ENCODE measurements around the gene PCCA.
"Not testable (repeated sequence)": the region's sequence is repeated elsewhere in the genome, so short reads cannot be mapped to it uniquely, and the experiment has no call there.

PCCA gene

GRCh38 chr13:100063906-100064305, 25.0 kb upstream of the PCCA start:
- no peak for TF ChIP-seq EZH2phosphoT487 (IDR thresholded peaks at IDR 0.05; ENCODE audit: low read depth)
- no peak for TF ChIP-seq CTCF (IDR thresholded peaks at IDR 0.05; ENCODE audit: low read depth, low read length)
- Histone ChIP-seq H3K79me2 (ENCODE audit: low read length) (no peaks in the 10 kb centered on the region), H2AFZ (ENCODE audit: low read depth, low read length) (no peak overlapping the region), H3K27me3 (ENCODE audit: low read depth, low read length) (no peaks in the 10 kb centered on the region), H3K4me1 (ENCODE audit: low read length) (no peaks in the 10 kb centered on the region), H4K20me1 (ENCODE audit: insufficient read depth, low read length) (no peaks in the 10 kb centered on the region), H3K27ac (ENCODE audit: low read length) (no peak overlapping the region), H3K9ac (ENCODE audit: low read length) (no peak overlapping the region), H3K9me3 (ENCODE audit: insufficient read depth, low read length) (no peaks in the 10 kb centered on the region), H3K4me3 (ENCODE audit: low read length) (no peak overlapping the region), H3K36me3 (replicated peaks; ENCODE audit: low read depth, low read length) (no peaks in the 10 kb centered on the region), H3K4me2 (ENCODE audit: low read length) (no peak overlapping the region)

GRCh38 chr13:100068133-100068931, 20.6 kb upstream of the PCCA start:
- no peaks in the 10 kb centered on the region for H4K20me1 ChIP-seq (ENCODE audit: insufficient read depth, low read length)
- H3K27ac ChIP-seq (ENCODE audit: low read length): no peak overlapping the region
- no peaks in the 10 kb centered on the region for H3K27me3 ChIP-seq (ENCODE audit: low read depth, low read length)
- H3K4me1 ChIP-seq (ENCODE audit: low read length): no peaks in the 10 kb centered on the region
- H2AFZ ChIP-seq (ENCODE audit: low read depth, low read length): no peak overlapping the region
- TF ChIP-seq EZH2phosphoT487 (IDR thresholded peaks at IDR 0.05; ENCODE audit: low read depth) (no peak), CTCF (IDR thresholded peaks at IDR 0.05; ENCODE audit: low read depth, low read length) (no peak)
- no peak overlapping the region for H3K9ac ChIP-seq (ENCODE audit: low read length)
- no peak overlapping the region for H3K4me2 ChIP-seq (ENCODE audit: low read length)
- no peaks in the 10 kb centered on the region for H3K9me3 ChIP-seq (ENCODE audit: insufficient read depth, low read length)
- no peaks in the 10 kb centered on the region for H3K79me2 ChIP-seq (ENCODE audit: low read length)
- H3K4me3 ChIP-seq (ENCODE audit: low read length): no peak overlapping the region
- H3K36me3 ChIP-seq (replicated peaks; ENCODE audit: low read depth, low read length): no peaks in the 10 kb centered on the region

- Histone ChIP-seq H3K4me1 (ENCODE audit: low read length) (no peaks in the 10 kb centered on the region), H3K79me2 (ENCODE audit: low read length) (no peaks in the 10 kb centered on the region), H3K27me3 (ENCODE audit: low read depth, low read length) (no peaks in the 10 kb centered on the region), H3K27ac (ENCODE audit: low read length) (no peak overlapping the region), H3K36me3 (replicated peaks; ENCODE audit: low read depth, low read length) (no peaks in the 10 kb centered on the region), H3K9ac (ENCODE audit: low read length) (no peak overlapping the region), H3K4me2 (ENCODE audit: low read length) (no peak overlapping the region), H2AFZ (ENCODE audit: low read depth, low read length) (no peak overlapping the region), H4K20me1 (ENCODE audit: insufficient read depth, low read length) (no peaks in the 10 kb centered on the region), H3K4me3 (ENCODE audit: low read length) (no peak overlapping the region), H3K9me3 (ENCODE audit: insufficient read depth, low read length) (no peaks in the 10 kb centered on the region)
- no peak for TF ChIP-seq EZH2phosphoT487 (IDR thresholded peaks at IDR 0.05; ENCODE audit: low read depth)
- no peak for TF ChIP-seq CTCF (IDR thresholded peaks at IDR 0.05; ENCODE audit: low read depth, low read length)
Observed at GRCh38 chr13:100069278-100069677, 19.6 kb upstream of the PCCA start.

- Histone ChIP-seq H3K4me2 (ENCODE audit: low read length) (no peak overlapping the region), H2AFZ (ENCODE audit: low read depth, low read length) (no peak overlapping the region), H3K27ac (ENCODE audit: low read length) (no peak overlapping the region), H3K27me3 (ENCODE audit: low read depth, low read length) (no peaks in the 10 kb centered on the region), H4K20me1 (ENCODE audit: insufficient read depth, low read length) (no peaks in the 10 kb centered on the region), H3K4me1 (ENCODE audit: low read length) (no peaks in the 10 kb centered on the region), H3K4me3 (ENCODE audit: low read length) (no peak overlapping the region), H3K9me3 (ENCODE audit: insufficient read depth, low read length) (no peaks in the 10 kb centered on the region), H3K36me3 (replicated peaks; ENCODE audit: low read depth, low read length) (no peaks in the 10 kb centered on the region), H3K9ac (ENCODE audit: low read length) (no peak overlapping the region), H3K79me2 (ENCODE audit: low read length) (no peaks in the 10 kb centered on the region)
- TF ChIP-seq CTCF (IDR thresholded peaks at IDR 0.05; ENCODE audit: low read depth, low read length) (no peak), EZH2phosphoT487 (IDR thresholded peaks at IDR 0.05; ENCODE audit: low read depth) (no peak)
Observed at GRCh38 chr13:100075700-100076587, 12.9 kb upstream of the PCCA start.

GRCh38 chr13:100079003-100079402, 9.9 kb upstream of the PCCA start:
- H3K9me3 ChIP-seq (ENCODE audit: insufficient read depth, low read length); H3K9ac ChIP-seq (ENCODE audit: low read length); H2AFZ ChIP-seq (ENCODE audit: low read depth, low read length); H3K27me3 ChIP-seq (ENCODE audit: low read depth, low read length); H4K20me1 ChIP-seq (ENCODE audit: insufficient read depth, low read length); H3K79me2 ChIP-seq (ENCODE audit: low read length); H3K36me3 ChIP-seq (replicated peaks; ENCODE audit: low read depth, low read length); H3K4me3 ChIP-seq (ENCODE audit: low read length); H3K4me1 ChIP-seq (ENCODE audit: low read length); H3K4me2 ChIP-seq (ENCODE audit: low read length); H3K27ac ChIP-seq (ENCODE audit: low read length): not testable (repeated sequence)

- H3K4me3 ChIP-seq (ENCODE audit: low read length); H3K4me1 ChIP-seq (ENCODE audit: low read length); H3K9ac ChIP-seq (ENCODE audit: low read length); H3K27me3 ChIP-seq (ENCODE audit: low read depth, low read length); H3K79me2 ChIP-seq (ENCODE audit: low read length); H3K27ac ChIP-seq (ENCODE audit: low read length); H4K20me1 ChIP-seq (ENCODE audit: insufficient read depth, low read length); H3K9me3 ChIP-seq (ENCODE audit: insufficient read depth, low read length); H2AFZ ChIP-seq (ENCODE audit: low read depth, low read length); H3K4me2 ChIP-seq (ENCODE audit: low read length); H3K36me3 ChIP-seq (replicated peaks; ENCODE audit: low read depth, low read length): not testable (repeated sequence)
Observed at GRCh38 chr13:100083401-100083800, 5.5 kb upstream of the PCCA start.
